NCI-H526 (cell line): ENCODE data around the gene SSC5D.
"Not testable (repeated sequence)": the region's sequence is repeated elsewhere in the genome, so short reads cannot be mapped to it uniquely, and the experiment has no call there.

Experiments
- DNase-seq, 2 experiments: peaks; one replicate each; lab custom pipeline; 2025; lab: John Stamatoyannopoulos, UW

The SSC5D gene

DNA sequence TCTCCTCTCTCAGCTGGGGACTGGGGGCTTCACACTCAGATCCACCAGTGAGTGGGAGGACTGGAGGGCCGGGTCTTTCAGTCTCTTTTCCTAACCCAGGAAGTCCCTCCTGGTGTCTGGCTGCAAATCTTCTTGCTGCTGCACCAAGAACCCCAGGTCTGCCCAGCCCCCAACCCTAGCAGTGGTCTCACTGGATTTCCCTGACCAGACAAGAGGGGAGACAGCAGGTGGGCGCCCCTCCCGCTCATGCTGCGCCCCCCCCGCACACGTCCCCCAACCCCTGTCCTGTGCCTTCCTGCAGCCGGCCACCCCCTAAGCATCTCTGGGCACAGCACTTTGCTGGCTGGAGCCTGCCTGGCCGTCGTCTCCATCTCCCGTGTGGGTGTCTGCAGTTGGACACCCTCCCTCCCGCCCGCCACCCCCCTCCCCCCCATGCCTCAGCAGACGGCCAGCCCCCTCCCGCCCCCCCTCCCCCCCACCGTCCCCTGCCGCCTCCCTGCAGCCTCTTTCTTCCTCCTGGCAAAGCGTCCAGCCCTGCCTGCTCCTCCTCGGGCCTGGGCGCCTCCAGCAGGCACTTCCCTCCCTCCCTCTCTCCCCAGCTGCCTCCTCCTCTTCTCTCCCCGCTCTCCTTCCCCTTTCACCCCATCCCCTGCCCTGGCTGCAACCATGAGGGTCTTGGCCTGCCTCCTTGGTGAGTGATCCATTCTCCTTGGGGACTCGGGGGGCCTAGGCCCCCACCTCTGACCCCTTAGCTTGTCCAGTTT is at the start of gene SSC5D:
SSC5D (plus strand) TSS at position 513 of the 764 bp plus-strand sequence; CDS start at position 667, 154 bp downstream.
- DNase-seq = no peak

DNA sequence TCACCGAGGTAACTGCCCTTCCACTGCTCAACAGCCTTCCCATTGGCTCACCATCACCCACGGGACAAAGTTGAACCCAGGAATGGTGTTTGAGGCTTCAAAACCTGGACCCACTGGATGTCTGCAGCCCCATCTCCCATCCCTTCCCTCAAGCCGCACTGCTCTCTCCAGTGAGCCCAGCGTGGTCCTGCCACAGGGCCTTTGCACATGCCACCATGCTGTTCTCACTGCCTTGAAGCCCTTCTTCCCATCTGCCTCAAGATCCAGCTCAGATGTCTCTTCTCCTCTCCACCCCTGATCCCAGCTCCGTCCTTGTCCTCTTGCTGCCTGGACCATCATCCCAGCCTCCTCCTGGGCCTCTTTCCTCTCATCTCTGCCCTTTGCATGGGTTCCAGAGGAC is 49.2 kb upstream of the SSC5D start:
- no peak for DNase-seq

GRCh38 chr19:55440411-55441105 is 47.7 kb upstream of the SSC5D start:
- DNase-seq = peak in 1 of 2 experiments; percentile 50

GRCh38 chr19:55441319-55441691 is 46.9 kb upstream of the SSC5D start:
- no peak for DNase-seq

DNA sequence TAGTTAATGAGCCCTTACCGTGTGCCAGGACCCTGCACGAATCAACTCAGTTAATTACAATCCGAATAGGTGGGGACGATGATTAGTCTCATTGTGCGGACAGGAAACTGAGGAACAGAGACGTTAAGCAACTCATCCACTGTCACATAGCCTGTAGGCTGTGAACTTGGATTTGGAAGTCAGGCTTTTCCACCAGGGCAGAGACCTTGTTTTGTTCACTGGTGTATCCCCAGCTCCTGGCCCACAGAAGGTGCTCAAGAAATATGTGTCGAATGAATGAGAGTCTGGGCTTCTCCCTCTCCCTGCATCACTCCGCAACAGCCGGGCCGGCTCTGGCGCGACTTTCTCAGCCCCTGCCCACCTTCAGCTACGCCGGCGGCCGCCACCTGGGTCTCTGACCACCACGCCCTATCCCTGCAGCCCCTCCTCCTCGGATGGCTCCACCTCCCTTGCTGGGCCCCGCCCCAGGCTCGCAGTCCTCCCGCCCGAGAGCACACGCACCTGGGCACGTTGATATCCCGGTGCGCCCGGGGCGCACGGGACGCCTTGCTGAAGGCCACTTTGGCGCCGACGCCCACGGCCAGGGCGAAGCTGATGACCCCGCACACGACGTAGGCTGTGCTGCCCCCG is 46.4 kb upstream of the SSC5D start:
- DNase-seq = peak; percentile 68 to 92

DNA sequence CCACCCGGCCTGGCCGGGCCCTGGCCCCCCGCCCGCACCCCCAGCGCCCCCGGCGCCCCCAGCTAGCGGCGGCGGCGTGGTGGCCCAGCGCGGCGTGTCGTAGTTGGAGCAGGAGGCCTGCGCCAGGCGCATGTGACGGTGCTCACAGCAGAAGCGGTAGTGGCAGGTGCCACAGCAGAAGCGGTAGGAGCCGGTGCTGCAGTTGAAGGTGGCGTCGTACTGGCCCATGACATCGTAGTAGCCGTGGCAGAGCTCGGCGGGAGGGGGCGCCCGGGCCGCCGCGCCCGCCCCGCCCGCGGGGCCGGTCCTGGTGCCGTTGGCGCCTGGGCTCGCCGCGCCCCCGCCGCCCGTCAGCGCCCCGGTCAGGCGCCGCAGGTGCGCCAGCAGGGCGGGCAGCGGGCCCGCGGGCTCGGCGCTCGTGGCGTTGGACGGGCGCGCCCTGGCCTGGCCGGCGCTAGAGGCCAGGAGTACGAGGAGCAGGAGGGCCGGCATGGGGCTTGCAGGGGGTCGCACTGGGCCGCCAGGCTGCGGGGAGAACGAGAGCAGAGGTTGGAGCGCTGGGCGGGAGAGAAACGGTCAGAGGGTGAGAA is 45.8 kb upstream of the SSC5D start:
- peak; percentile 31 to 67 for DNase-seq

GRCh38 chr19:55443045-55443823 is 45.0 kb upstream of the SSC5D start, which contains the start of gene SHISA7:
TSS of gene SHISA7 (minus strand) at chr19:55443300. CDS start at chr19:55442863, 437 bp downstream.
- DNase-seq = peak; percentile 39 to 60

GRCh38 chr19:55443824-55444480 is 44.3 kb upstream of the SSC5D start:
- no peak for DNase-seq

- DNase-seq = no peak
These were observed 43.6 kb upstream of the SSC5D start for GRCh38 chr19:55444646-55445045.

GRCh38 chr19:55446060-55446459 is 42.2 kb upstream of the SSC5D start:
- DNase-seq = peak; percentile 44 to 46

DNA sequence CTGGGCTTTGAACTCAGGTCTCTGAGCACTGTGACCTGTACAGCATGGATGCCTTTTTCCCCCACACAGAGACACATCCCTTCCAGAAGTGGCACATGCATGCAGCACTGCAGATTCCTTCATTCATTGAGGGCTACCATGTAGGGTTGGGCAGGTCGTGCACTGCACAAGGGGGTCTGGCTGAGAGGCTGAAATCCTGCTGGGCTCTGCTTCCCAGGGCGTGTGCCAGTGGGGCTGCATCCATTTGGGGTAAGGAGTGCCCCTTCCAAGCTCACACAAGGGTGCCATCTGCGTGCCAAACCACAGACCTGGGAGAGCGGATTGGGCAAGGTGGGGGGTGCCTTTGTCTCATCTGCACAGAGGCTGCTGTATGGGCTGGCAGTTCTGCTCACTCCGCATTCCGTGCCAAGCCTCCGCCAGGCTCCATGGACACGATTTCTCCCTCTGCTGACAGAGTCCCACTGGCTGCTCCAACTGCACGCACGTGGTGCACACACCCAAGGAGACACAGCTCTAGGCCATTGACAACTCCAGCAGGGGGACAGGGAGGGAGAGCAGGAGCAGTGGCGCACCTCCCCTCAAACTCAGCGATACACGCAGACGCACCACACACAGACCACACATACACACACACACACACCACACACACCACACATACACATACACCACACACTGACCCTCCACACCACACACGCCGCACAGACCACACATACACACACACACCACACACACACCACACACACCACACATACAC is 40.6 kb upstream of the SSC5D start:
- DNase-seq = peak; percentile 72 to 83

DNA sequence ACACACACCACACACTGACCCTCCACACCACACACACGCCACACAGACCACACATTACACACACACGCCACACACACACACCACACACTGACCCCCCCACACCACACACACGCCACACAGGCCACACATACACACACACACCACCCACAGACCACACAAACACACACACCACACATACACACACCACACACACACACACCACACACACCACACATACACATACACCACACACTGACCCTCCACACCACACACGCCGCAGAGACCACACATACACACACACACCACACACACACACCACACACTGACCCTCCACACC is 40.1 kb upstream of the SSC5D start:
- not testable (repeated sequence) for DNase-seq

DNA sequence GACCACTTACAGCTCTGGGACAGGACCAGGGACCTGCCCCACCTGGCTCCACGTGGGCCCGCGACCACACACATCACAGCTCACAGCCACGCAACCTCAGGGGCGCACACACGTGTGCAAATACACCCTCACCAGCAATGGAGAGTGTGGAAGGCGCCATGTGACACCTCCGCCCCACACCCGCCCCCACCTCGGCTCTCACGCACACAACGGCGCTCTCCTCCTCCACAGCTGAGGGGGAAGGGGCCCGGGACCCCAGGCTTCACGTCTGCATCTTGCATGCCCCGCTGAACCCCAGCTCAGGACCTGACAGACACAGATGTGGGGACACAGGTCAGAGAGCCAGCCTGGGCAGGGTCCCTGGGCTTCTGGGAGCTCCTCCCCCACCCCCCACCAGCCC is 38.8 kb upstream of the SSC5D start:
- no peak for DNase-seq

GRCh38 chr19:55451163-55451964 is 36.9 kb upstream of the SSC5D start:
- DNase-seq = peak in 1 of 2 experiments; percentile 71

- peak in 1 of 2 experiments; percentile 71 for DNase-seq
These were observed 36.1 kb upstream of the SSC5D start for GRCh38 chr19:55451965-55452748.

DNA sequence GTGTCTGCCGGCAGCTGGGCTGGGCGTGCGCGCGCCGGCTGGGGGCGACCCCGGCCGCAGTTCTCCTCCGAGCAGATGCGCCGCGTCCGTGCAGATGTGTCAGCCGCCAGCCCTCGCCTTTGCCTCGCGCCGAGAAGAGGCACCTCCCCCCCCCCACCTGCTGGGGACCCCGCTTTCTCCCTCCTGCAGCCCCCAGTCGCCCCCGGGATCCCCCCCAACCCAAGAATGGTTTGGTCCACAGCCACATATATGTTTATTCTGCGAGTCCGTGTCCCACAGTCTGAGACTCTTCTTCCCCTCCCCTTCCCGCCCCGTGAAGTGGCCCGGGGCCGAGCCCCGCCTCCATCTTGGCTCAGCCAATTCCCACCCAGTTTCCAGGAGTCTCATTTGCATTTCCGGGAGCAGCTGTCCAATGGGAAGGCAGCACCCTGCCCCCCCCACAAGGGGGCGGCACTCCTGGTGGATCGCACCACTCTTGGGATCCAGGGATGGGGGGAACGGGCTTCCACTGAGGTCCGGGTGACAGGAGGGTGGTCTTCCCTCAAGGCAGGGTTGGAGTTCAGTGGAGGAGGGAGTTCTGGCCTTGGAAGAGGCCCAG is 35.4 kb upstream of the SSC5D start:
- peak; percentile 86 to 96 for DNase-seq

GRCh38 chr19:55453511-55454260 is 34.5 kb upstream of the SSC5D start:
- no peak for DNase-seq
